A172 (cell line): ENCODE results near the gene HNF1B. TPM values are rescaled to one million over a fixed set of nuclear protein-coding genes. Genes with fewer than 3 reads are reported as not detected.

ENCODE experiments used
- DNase-seq: peaks from one replicate; pipeline ENCODE4 v3.0.0-alpha.2; 2015; ENCODE audit warnings: low spot score
- total RNA-seq: library from RNA; depleted of rRNA; stranded (reverse); fragments of >200 nt; shearing (Covaris generic); gene quantifications from 2 replicates; pipeline ENCODE4 v1.2.3, GENCODE V29; 2014

The HNF1B gene
- total RNA-seq, 1 experiment from 2014 or later = not detected

DNA sequence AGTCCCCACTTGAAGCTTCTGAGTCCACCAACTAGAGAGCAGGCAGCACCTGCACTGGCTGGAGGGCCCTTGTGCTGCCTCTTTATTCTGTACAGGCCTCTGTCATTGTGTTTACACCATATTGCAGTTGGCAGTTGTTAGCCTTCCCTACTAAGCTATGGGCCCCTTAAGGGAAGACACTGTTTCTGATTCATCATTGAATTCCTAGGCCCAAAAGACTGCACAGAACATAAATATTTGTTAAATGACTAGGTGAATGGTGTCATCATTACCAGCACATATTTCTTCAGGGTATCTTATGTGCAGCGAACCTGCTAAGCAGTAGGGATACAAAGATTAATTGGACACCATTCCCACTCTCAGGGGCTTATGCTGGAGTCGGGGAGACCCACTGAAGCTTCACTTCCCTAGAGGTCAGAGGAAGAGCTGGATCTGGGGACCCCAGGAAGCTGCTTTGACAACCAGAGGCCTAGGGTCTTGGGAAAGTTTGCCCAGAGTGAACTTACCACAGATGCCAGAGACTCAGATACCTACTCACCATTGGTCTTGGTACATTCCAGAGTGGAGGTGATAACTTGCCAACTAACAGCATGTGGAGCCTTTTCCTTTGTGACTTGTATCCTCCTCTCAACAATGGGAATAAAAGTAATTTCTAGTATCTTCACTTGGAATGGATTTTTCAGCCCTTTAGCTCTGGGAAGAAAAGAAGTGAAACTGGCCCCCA is 72.9 kb downstream of the HNF1B start:
- peak; percentile 76 for DNase-seq

- DNase-seq = no peak
These were observed 73.6 kb downstream of the HNF1B start for GRCh38 chr17:37671028-37671823.

GRCh38 chr17:37667039-37667438 is 77.8 kb downstream of the HNF1B start:
- no peak for DNase-seq

- no peak for DNase-seq
These were observed 80.6 kb downstream of the HNF1B start for GRCh38 chr17:37664214-37664613.

- no peak for DNase-seq
These were observed 82.5 kb downstream of the HNF1B start for GRCh38 chr17:37662353-37662752.

- no peak for DNase-seq
These were observed 83.4 kb downstream of the HNF1B start for GRCh38 chr17:37661400-37662014.

- DNase-seq = no peak
These were observed 84.9 kb downstream of the HNF1B start for GRCh38 chr17:37659925-37660324.

DNA sequence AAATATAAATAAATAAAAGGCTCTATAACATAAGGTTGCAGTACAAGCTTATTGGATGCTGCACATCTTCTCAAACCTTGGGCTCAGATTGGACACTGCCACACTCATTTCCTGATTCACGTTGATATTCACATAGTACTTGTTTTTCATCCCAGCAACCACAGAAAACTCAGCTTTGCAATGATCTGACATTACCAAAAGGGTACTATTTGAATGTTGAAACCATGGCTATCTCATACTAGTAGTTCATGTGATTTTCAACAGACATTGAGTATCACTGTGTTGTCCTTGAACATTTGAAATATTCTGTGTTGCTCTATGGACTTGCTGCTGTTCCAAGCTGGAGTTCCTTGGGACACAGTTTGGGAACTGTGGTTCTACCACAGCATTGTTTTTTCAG is 87.7 kb downstream of the HNF1B start:
- DNase-seq = no peak

DNA sequence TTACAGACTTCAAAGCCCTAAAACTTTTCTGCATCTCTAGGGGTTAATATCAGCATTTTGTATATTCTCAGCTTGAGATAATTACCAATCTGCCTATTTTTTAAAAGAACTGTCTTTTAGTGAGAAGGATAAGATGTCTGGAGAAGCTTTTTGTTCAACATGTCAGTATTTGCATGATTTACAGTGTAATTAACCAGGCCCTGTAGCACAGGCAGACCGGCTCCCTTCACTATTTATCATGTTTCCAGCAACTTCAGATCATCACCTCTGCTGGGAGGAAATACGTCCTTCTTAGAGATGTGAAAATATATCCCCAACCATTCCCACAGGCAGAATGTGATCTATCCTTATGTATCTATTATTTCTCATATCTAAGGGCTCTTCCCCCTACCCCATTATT is 93.0 kb downstream of the HNF1B start:
- DNase-seq = no peak

- peak; percentile 68 for DNase-seq
These were observed 94.3 kb downstream of the HNF1B start for GRCh38 chr17:37650419-37651003.

GRCh38 chr17:37648555-37648954 is 96.3 kb downstream of the HNF1B start:
- DNase-seq = peak; percentile 65

- no peak for DNase-seq
These were observed 97.0 kb downstream of the HNF1B start for GRCh38 chr17:37647856-37648255.

DNA sequence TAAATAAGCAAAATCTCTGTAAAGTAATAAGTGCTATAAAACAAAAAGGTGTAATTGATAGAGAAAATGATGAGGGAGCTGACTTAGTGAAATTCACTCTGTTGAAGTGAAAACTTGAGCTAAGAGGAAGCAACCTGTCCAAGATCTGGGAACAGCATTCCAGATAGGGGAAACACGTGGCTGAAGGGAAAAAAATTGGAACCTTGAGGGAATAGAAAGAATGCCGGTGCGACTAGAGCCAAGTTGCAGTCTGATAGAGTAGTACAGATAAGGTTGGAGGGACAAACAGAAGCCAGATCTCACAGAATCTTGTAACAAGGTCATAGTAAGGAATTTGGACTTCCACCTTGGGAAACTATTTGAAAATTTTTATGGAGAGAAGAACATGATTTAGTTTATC is 101.0 kb downstream of the HNF1B start:
- DNase-seq = peak; percentile 37

GRCh38 chr17:37643118-37643766 is 101.6 kb downstream of the HNF1B start, which contains the start of gene DDX52:
DDX52 (minus strand) TSS chr17:37643446; CDS start chr17:37643420, 26 bp downstream.
- peak; percentile 86 for DNase-seq

DNA sequence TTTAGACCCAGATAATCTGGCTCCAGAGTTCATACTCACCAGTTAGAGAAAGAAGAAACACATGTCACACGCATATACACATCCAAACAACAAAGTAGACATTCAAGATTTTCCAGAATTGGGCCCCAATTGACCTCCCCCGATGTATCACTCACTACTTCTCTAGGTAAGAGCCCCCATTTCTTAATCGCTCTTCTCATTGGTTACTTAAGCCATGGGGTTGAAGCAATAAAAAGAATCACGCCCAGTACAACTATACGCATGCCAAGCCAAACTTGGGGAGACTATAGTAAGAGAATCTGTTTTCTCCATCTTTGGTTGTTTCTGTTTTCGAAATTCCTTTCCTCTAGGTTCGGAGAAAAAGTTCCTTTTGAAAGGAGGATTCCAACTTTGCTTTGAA is 102.2 kb downstream of the HNF1B start:
- peak; percentile 32 for DNase-seq

GRCh38 chr17:37640015-37640414 is 104.8 kb downstream of the HNF1B start:
- DNase-seq = no peak

GRCh38 chr17:37637956-37638355 is 106.9 kb downstream of the HNF1B start:
- no peak for DNase-seq
